ENCODE measurements around the gene BORCS6. TPM values are rescaled to one million over a fixed set of nuclear protein-coding genes. Genes with fewer than 3 reads are reported as not detected.

The BORCS6 gene
- total and polyA plus RNA-seq, 2 of the 13 experiments (the other 11 are each of a cell fraction or from before 2014, with no cell fraction given), result 2.0 to 5.1 TPM

DNA sequence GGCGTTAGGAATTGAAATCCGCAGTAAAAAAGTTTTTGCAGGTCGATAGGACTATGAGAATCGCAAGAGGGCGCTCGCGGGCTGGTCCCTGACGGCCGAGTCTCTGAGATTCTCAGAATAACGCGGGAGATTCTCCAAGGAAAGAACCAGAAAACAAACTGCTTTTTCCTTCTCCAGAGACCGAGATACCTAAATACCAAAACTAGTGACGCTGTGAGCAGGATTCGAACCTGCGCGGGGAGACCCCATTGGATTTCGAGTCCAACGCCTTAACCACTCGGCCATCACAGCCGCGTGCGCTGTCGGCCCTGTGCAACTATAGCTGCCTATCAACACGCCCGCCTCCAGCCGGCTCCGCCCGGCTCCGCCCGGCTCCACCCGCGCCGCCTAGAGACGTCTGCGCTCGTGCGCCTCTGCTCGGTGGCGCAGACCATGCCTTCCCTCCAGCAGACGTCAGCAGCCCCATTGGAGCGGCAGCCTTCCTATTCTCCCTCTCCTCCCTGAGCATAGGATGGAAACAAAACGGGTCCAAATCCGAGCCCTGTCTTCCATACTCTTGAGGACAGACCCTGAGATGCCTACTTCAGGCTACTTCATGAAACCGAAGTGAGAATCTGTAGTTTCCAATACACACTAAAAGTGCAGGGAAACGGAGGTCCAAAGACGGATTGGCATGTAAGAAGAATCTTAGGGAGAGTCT, 51.2 kb downstream of the BORCS6 start (continued):
- TF ChIP-seq ZNF703 (CRISPR knock-in tag; IDR thresholded peaks at IDR 0.05; ENCODE audit: borderline replicate concordance), result 0 out of 2 replicates have a peak, but pooled peaks have one; percentile 64
- TF ChIP-seq ZNF468 (CRISPR knock-in tag; IDR thresholded peaks at IDR 0.05), result no peak
- TF ChIP-seq KAT2B (IDR thresholded peaks at IDR 0.05; ENCODE audit: borderline replicate concordance, low read depth, low read length), result no peak
- no peak for TF ChIP-seq NFE2L1 (CRISPR knock-in tag; IDR thresholded peaks at IDR 0.05; ENCODE audit: borderline replicate concordance)
- no peak for TF ChIP-seq ZNF724P (CRISPR knock-in tag; IDR thresholded peaks at IDR 0.05; ENCODE audit: borderline replicate concordance)
- peak; percentile 82; the same call in 1 of the 2 replicates for TF ChIP-seq ZNF543 (CRISPR knock-in tag; IDR thresholded peaks at IDR 0.05)
- TF ChIP-seq, protein P1, sequence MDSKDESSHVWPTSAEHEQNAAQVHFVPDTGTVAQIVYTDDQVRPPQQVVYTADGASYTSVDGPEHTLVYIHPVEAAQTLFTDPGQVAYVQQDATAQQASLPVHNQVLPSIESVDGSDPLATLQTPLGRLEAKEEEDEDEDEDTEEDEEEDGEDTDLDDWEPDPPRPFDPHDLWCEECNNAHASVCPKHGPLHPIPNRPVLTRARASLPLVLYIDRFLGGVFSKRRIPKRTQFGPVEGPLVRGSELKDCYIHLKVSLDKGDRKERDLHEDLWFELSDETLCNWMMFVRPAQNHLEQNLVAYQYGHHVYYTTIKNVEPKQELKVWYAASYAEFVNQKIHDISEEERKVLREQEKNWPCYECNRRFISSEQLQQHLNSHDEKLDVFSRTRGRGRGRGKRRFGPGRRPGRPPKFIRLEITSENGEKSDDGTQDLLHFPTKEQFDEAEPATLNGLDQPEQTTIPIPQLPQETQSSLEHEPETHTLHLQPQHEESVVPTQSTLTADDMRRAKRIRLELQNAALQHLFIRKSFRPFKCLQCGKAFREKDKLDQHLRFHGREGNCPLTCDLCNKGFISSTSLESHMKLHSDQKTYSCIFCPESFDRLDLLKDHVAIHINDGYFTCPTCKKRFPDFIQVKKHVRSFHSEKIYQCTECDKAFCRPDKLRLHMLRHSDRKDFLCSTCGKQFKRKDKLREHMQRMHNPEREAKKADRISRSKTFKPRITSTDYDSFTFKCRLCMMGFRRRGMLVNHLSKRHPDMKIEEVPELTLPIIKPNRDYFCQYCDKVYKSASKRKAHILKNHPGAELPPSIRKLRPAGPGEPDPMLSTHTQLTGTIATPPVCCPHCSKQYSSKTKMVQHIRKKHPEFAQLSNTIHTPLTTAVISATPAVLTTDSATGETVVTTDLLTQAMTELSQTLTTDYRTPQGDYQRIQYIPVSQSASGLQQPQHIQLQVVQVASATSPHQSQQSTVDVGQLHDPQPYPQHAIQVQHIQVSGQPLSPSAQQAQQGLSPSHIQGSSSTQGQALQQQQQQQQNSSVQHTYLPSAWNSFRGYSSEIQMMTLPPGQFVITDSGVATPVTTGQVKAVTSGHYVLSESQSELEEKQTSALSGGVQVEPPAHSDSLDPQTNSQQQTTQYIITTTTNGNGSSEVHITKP (CRISPR knock-in tag; IDR thresholded peaks at IDR 0.05; ENCODE audit: low read depth), result no peak
- peak; percentile 68; the same call in 1 of the 2 replicates for TF ChIP-seq ZNF264 (CRISPR knock-in tag; IDR thresholded peaks at IDR 0.05)
- no peak; the same call in 1 of the 2 replicates for TF ChIP-seq RNF2 (conservative IDR thresholded peaks at IDR 0.05; ENCODE audit: low read depth)
- peak; percentile 41 for TF ChIP-seq ZNF367 (CRISPR knock-in tag; IDR thresholded peaks at IDR 0.05; ENCODE audit: borderline replicate concordance)
- TF ChIP-seq, protein P2, sequence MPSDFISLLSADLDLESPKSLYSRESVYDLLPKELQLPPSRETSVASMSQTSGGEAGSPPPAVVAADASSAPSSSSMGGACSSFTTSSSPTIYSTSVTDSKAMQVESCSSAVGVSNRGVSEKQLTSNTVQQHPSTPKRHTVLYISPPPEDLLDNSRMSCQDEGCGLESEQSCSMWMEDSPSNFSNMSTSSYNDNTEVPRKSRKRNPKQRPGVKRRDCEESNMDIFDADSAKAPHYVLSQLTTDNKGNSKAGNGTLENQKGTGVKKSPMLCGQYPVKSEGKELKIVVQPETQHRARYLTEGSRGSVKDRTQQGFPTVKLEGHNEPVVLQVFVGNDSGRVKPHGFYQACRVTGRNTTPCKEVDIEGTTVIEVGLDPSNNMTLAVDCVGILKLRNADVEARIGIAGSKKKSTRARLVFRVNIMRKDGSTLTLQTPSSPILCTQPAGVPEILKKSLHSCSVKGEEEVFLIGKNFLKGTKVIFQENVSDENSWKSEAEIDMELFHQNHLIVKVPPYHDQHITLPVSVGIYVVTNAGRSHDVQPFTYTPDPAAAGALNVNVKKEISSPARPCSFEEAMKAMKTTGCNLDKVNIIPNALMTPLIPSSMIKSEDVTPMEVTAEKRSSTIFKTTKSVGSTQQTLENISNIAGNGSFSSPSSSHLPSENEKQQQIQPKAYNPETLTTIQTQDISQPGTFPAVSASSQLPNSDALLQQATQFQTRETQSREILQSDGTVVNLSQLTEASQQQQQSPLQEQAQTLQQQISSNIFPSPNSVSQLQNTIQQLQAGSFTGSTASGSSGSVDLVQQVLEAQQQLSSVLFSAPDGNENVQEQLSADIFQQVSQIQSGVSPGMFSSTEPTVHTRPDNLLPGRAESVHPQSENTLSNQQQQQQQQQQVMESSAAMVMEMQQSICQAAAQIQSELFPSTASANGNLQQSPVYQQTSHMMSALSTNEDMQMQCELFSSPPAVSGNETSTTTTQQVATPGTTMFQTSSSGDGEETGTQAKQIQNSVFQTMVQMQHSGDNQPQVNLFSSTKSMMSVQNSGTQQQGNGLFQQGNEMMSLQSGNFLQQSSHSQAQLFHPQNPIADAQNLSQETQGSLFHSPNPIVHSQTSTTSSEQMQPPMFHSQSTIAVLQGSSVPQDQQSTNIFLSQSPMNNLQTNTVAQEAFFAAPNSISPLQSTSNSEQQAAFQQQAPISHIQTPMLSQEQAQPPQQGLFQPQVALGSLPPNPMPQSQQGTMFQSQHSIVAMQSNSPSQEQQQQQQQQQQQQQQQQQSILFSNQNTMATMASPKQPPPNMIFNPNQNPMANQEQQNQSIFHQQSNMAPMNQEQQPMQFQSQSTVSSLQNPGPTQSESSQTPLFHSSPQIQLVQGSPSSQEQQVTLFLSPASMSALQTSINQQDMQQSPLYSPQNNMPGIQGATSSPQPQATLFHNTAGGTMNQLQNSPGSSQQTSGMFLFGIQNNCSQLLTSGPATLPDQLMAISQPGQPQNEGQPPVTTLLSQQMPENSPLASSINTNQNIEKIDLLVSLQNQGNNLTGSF (CRISPR knock-in tag; IDR thresholded peaks at IDR 0.05), result no peak; the same call in 1 of the 2 replicates
- peak; percentile 25; the same call in 1 of the 2 replicates for TF ChIP-seq MEF2D (CRISPR knock-in tag; IDR thresholded peaks at IDR 0.05)
- TF ChIP-seq, protein P3, sequence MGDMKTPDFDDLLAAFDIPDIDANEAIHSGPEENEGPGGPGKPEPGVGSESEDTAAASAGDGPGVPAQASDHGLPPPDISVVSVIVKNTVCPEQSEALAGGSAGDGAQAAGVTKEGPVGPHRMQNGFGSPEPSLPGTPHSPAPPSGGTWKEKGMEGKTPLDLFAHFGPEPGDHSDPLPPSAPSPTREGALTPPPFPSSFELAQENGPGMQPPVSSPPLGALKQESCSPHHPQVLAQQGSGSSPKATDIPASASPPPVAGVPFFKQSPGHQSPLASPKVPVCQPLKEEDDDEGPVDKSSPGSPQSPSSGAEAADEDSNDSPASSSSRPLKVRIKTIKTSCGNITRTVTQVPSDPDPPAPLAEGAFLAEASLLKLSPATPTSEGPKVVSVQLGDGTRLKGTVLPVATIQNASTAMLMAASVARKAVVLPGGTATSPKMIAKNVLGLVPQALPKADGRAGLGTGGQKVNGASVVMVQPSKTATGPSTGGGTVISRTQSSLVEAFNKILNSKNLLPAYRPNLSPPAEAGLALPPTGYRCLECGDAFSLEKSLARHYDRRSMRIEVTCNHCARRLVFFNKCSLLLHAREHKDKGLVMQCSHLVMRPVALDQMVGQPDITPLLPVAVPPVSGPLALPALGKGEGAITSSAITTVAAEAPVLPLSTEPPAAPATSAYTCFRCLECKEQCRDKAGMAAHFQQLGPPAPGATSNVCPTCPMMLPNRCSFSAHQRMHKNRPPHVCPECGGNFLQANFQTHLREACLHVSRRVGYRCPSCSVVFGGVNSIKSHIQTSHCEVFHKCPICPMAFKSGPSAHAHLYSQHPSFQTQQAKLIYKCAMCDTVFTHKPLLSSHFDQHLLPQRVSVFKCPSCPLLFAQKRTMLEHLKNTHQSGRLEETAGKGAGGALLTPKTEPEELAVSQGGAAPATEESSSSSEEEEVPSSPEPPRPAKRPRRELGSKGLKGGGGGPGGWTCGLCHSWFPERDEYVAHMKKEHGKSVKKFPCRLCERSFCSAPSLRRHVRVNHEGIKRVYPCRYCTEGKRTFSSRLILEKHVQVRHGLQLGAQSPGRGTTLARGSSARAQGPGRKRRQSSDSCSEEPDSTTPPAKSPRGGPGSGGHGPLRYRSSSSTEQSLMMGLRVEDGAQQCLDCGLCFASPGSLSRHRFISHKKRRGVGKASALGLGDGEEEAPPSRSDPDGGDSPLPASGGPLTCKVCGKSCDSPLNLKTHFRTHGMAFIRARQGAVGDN (CRISPR knock-in tag; IDR thresholded peaks at IDR 0.05), result peak; percentile 89

All from HepG2 (cell line).